Stimulated activated naive CD8-positive, alpha-beta T cell treated with anti-CD3 and anti-CD28 coated beads, Interleukin-15, amount 100 ng/mL, for 72 hours (primary cell): Measurements from ENCODE around the gene PSD.

Source experiments
- ATAC-seq: fragments of 150-1000 bp; cut with Tn5 transposase; 2 replicates; pipeline ENCODE4 v1.10.0; 2021; ENCODE audit warnings: mild to moderate bottlenecking, moderate library complexity
- DNase-seq, 2 donors: peaks; one replicate each; pipeline ENCODE4 v3.0.0; 2021 to 2022
- H3K27ac Mint-ChIP-seq, 2 donors: one replicate each; pipeline ENCODE4 v1.8.0; 2022; ENCODE audit warnings: mild to moderate bottlenecking in 2 of 2, mixed read lengths in 2 of 2, moderate library complexity in 2 of 2
- H3K27me3 Mint-ChIP-seq: one replicate; pipeline ENCODE4 v1.8.0; 2022; ENCODE audit warnings: mixed read lengths
- H3K4me1 Mint-ChIP-seq: one replicate; pipeline ENCODE4 v1.8.0; 2022; ENCODE audit warnings: mild to moderate bottlenecking, mixed read lengths
- H3K4me3 Mint-ChIP-seq, 2 donors: one replicate each; pipeline ENCODE4 v1.8.0; 2022; ENCODE audit warnings: mild to moderate bottlenecking in 2 of 2, mixed read lengths in 2 of 2, moderate library complexity in 1 of 2
- H3K9me3 Mint-ChIP-seq, 2 donors: one replicate each; pipeline ENCODE4 v1.8.0; 2022; ENCODE audit warnings: mixed read lengths in 2 of 2

Gene PSD

DNA sequence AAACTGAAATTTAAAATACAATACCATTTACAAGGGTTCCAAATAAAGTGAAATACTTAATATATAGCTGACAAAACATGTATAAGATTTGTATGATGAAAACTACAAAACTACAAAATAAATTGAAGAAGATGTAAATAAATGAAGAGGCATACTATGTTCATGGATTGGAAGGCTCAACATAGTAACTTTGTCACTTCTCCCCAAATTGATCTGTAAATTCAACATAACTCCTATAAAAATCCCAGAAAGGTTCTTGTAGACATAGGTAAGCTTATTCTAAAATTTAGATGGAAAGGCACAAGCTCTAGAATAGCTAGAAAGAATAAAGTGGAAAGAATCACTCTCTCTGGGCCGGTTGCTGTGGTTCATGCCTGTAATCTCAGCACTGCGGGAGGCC is 47.3 kb downstream of the PSD start:
- ATAC-seq (no peak), DNase-seq (no peak)
- Mint-ChIP-seq H3K27ac (peak overlapping the region in 1 of 2 donors; percentile 63), H3K9me3 (no peaks in the 10 kb centered on the region), H3K4me3 (no peak overlapping the region), H3K27me3 (no peaks in the 10 kb centered on the region), H3K4me1 (no peaks in the 10 kb centered on the region)

DNA sequence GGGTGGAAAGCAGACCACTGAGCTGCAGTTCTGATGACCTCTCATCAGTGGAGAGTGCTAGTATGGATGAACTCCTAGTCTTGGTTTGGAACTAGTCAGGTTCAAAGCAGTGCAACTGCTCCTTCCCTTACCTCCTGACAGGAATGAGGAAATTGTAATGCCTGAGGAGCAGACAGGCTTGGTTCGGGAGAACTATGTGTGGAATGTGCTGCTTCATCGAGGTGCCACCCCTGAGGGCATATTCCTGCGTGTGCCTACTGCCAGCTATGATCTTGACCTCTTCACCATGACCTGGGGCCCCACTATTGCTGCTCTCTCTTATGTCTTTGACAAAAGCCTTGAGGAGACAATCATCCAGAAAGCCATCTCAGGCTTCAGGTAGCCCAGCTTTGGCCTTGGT is 50.5 kb downstream of the PSD start:
- ATAC-seq (no peak), DNase-seq (no peak)
- H3K27ac Mint-ChIP-seq: no peak overlapping the region
- H3K9me3 Mint-ChIP-seq: no peaks in the 10 kb centered on the region
- no peaks in the 10 kb centered on the region for H3K4me1 Mint-ChIP-seq
- no peak overlapping the region for H3K4me3 Mint-ChIP-seq
- H3K27me3 Mint-ChIP-seq: no peaks in the 10 kb centered on the region

- no peaks in the 10 kb centered on the region for H3K4me1 Mint-ChIP-seq
- ATAC-seq: no peak
- H3K27me3 Mint-ChIP-seq: no peaks in the 10 kb centered on the region
- no peak overlapping the region for H3K4me3 Mint-ChIP-seq
- H3K27ac Mint-ChIP-seq: no peak overlapping the region
- no peak for DNase-seq
- no peaks in the 10 kb centered on the region for H3K9me3 Mint-ChIP-seq
Measured at GRCh38 chr10:102367441-102367840, 51.1 kb downstream of the PSD start.

GRCh38 chr10:102358712-102359382 is 59.7 kb downstream of the PSD start:
- DNase-seq: no peak
- H3K4me3 Mint-ChIP-seq: no peak overlapping the region
- no peaks in the 10 kb centered on the region for H3K9me3 Mint-ChIP-seq
- ATAC-seq: peak; percentile 71
- H3K27ac Mint-ChIP-seq: peak overlapping the region in 1 of 2 donors; percentile 38
- H3K27me3 Mint-ChIP-seq: no peaks in the 10 kb centered on the region
- H3K4me1 Mint-ChIP-seq: peaks cover 13% of the 10 kb centered on the region

DNA sequence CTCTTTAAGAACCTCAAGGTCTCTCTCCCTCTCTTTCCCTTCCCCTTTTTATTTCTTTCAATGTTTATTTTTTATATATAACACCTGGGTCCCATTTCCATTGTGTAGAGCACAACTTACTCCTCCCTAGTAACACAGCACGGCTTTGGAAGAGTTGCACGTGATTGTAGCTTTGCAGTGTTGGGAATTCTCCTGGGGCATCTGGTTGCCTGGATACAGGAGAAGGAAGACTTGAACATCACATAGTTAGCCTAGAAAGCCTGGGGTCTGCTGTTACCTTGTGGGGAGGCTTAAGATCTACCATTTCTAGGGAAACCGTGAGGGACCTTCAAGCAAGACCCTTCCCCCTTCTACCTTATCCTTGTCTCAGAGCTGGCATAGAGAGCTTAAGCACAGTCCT is 64.1 kb downstream of the PSD start:
- ATAC-seq: no peak
- DNase-seq: no peak
- H3K4me1 Mint-ChIP-seq: peaks cover 13% of the 10 kb centered on the region
- H3K9me3 Mint-ChIP-seq: no peaks in the 10 kb centered on the region
- H3K27ac Mint-ChIP-seq: no peak overlapping the region
- no peaks in the 10 kb centered on the region for H3K27me3 Mint-ChIP-seq
- no peak overlapping the region for H3K4me3 Mint-ChIP-seq
